GM18517 (cell line): ENCODE measurements around the gene CLC.

Experiments used
- ATAC-seq: cut with Tn5 transposase; IDR thresholded peaks from one replicate; pipeline ENCODE4 v1.9.1; 2021; ENCODE audit warnings: mild to moderate bottlenecking, moderate library complexity; ENCODE audit not compliant: unreplicated experiment

Gene CLC

GRCh38 chr19:39681416-39681815, 56.4 kb downstream of the CLC start:
- no peak for ATAC-seq
